Embryonic facial prominence (tissue), 1 donor: Measurements from ENCODE around the gene CEBPA.

ENCODE experiments used
- DNase-seq: peaks from one replicate; pipeline ENCODE4 v3.0.0-alpha.2; 2016; ENCODE audit errors: extremely low spot score

The CEBPA gene

GRCh38 chr19:33288666-33289065 is 13.7 kb downstream of the CEBPA start:
- no peak for DNase-seq

DNA sequence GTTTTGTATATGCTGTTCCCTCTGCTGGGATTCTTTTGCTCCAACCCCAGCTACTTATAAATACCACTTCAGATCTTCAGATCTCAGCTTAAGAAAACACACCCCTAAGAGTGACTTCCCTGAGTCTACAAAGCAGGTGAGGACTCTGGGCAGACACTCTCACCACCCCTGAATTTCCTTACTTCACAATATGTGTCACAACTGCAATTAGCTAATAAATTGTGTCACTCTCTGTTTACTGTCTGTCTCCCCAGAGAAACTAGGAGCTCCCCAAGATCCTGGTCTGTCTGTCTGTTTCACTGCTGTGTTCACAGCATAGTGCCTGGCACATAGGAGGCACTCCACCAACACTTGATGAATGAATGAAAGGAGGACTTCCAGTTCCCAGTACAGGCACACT is 14.4 kb downstream of the CEBPA start:
- no peak for DNase-seq

DNA sequence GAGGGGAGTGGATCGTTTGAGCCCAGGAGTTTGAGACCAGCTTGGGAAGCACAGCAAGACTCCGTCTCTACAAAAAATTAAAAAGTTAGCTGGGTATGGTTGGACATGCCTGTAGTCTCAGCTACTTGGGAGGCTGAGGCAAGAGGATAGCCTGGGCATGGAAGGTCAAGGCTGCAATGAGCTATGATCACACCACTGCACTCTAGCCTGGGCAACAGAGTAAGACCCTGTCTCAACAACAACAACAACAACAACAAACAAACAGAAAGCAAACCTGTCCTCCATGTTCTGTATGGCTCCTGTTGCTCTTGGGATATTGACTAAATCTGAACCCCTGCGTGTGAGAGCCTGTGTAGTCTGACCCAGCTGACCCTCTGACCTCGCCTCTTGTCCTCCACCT is 14.9 kb downstream of the CEBPA start:
- no peak for DNase-seq

DNA sequence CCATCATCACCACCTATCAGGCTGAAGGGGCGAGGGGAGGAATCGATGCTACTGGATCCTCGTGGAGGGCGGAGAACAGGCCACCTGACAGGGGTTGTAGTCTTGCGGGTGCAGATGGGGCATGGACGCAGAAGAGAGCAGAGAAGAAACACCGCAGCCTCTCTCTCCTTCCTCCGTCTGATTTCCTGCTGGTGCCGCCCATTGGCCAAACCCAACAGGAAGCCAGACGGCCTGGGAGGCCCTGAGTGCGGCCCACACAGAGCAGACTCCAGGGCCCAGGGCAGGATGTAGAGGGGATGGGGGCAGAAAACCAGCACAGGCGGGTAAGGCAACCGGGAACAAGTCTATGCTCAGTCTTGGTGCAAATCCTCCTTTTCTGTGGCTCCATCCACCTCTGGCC is 15.4 kb downstream of the CEBPA start:
- no peak for DNase-seq

GRCh38 chr19:33285441-33285927 is 16.9 kb downstream of the CEBPA start:
- no peak for DNase-seq

DNA sequence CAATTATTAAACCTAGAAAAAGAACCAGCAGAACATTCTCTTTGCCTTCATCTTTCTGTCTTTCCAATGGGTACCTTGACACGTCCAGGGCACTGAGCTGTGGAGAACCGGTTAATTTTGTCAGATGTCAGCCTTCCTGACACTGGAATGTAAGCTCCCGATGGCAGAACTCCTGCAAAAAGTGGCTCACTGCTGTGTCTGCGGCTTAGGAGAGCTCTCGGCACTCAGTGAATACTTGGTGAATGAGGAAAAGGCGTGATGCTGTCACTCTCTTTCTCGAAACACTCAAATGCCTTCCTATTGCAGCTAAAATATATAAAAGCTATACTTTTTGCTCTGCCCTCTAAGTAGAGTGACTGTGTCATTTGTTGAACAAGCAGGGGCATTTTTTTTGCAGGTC is 17.6 kb downstream of the CEBPA start:
- DNase-seq = no peak

DNA sequence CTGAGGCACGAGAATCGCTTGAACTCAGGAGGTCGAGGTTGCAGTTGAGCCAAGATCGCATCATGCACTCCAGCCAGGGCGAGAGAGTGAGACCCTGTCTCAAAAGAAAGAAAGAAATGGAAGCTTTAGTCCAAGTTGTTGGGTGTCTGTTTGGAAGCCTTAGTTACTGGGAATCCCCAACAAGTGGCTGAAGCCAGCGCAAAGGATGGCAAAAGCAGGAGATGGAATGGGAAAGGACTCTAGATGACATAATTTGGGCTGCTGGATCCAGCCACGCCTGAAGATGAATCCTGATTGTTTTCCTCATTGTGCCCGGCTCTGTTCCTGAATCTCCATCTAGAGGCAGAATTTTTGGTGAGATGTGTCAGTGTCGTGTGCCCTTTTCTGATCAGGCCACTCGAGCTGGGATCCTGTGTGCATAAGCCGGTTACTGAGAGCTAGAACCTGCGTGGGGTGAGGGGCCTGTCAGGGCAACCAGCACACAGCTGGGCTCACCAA is 18.1 kb downstream of the CEBPA start:
- DNase-seq = no peak

- DNase-seq = no peak
These were observed 18.7 kb downstream of the CEBPA start for GRCh38 chr19:33283589-33283988.

GRCh38 chr19:33282036-33282671 is 20.2 kb downstream of the CEBPA start:
- no peak for DNase-seq

- DNase-seq = no peak
These were observed 20.9 kb downstream of the CEBPA start for GRCh38 chr19:33281296-33281926.

GRCh38 chr19:33280351-33280921 is 21.9 kb downstream of the CEBPA start:
- no peak for DNase-seq

DNA sequence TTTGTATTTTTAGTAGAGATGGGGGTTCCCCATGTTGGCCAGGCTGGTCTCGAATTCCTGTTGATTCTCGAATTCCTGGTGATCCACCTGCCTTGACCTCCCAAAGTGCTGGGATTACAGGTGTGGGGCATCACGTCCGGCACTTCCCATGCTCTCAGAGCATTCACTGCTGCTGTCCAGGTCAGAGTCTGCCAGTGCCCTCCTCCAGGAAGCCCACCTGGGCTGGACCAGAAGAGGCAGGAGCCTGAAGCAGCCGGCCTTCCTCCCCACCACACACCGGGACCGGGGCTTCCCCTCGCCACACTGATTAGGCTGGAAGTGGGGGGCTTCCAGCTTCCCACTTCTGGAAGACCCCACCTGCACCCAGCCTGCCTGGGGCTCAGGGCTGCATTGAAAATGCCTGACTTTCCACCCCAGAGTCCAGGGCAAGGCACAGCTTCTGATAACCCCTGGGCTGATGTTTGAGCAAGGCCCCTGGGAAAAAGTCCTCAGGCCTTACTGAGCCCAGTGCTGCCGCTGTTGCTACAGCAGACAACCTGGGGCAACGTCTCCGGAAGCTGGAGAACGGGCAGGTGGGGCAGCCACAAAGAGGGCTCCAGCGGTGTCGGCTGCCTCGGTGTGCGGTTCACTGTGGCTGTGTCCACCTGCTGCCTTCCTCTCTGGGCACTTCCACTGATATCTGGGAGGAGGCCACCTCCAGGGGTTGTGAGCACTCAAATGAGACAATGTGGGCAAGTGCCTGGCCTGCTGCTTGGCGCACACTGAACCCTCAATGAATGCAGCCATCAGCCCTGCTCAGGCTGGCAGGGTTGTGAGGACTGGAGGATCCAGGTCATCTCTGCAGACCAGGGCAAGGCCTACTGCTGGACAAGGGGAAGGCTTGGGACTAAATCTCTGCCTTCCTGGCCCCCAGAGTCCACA is 22.6 kb downstream of the CEBPA start:
- DNase-seq = no peak

DNA sequence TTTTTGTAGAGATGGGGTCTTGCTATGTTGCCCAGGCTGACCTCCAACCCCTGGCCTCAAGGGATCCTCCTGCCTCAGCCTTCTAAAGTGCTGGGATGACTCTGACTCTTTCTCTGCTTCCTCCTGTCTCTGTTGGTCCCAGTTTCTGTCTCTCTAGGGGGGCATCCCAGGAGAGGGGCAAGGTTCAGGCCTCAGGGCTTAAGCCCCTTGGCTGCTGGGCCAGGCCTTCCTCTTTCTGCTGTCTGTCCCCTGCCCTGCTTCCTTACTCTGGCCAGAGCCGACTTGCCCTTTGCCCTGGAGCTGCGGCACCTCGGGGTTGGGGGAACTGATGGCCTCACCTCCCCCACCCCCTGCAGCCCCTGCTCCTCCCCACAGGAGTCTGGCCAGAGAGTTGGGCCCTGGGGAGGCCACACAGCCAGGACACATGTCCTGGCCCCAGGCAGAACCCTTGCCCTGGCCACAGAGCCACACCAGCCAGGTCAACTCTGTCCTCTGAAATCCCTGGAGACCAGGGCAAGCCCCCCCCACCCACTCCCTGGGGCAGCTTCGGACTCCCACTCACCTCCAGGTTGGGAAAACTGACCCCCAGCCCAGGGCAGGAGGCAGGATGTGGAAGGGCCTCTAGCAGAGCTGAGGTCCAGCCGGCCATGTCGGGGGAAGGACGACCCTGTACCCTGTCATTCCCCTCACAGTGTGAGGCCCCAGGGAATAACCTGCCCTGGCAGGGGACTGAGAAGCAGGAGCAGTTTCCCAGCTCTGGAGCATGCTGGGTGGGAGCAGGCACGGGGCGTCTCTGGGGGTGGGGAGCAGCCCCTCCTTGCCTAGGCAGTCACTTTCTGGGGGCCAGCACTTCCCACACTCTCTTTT is 23.7 kb downstream of the CEBPA start:
- no peak for DNase-seq

DNA sequence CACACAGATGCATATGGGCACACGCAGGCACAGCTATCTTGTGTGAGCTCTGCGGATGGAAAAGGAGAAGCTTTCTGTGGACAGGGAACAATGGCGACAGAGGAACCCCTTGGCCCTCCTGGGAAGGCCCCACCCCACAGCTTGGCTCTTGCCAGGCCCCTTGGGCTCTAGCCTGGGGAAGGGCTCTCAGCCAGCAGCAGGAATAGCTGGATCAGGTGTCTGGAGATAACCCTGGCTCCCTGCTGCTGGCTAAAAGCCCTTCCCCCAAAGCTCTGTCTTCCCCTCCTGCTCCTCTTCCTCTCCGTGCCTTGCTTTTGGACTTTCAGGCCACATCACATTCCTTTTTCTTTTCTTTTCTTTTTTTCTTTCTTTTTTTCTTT is 24.3 kb downstream of the CEBPA start:
- DNase-seq = no peak

- DNase-seq = no peak
These were observed 24.9 kb downstream of the CEBPA start for GRCh38 chr19:33277434-33277833.

DNA sequence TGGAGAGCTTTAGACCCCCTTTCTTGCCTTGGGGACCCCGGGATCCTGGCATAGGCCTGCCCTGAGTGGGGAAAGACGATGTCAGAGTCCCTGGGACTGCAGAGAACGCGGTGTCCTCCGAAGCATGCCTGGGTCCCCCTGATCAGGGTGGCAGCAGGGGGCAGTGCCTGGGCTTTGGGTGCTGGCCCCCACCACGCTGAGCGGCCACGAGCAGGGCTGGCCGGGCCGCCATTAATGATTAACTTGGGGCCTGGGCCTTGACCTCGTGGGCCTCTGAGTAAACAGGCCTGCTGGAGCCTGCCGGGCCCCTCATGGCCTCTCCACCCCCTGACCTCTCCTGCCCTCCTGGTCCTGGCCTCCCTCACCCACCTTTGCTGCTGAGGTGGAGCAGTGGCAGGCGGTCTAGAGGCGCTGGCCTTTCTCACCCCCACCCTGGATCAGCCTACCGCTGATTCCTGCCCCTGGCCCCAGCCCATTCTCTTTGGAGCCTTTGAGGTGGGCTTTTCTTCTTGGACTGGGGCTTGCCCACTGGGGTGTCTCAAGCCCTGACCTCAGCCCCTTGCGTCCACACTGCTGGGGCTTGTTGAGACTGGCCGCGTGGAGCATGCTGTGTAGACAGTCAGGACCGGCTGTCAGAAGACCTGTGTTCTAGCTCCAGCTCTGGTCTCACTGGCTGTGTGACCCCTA is 26.3 kb downstream of the CEBPA start:
- no peak for DNase-seq

- no peak for DNase-seq
These were observed 26.8 kb downstream of the CEBPA start for GRCh38 chr19:33275559-33275932.

- no peak for DNase-seq
These were observed 27.4 kb downstream of the CEBPA start for GRCh38 chr19:33274663-33275558.

GRCh38 chr19:33273881-33274662 is 28.3 kb downstream of the CEBPA start:
- no peak for DNase-seq
